GM19025 (cell line): ENCODE data around the gene ATP6V0A4.
"Not testable (repeated sequence)": the region's sequence is repeated elsewhere in the genome, so short reads cannot be mapped to it uniquely, and the experiment has no call there.

Experiments
- ATAC-seq: cut with Tn5 transposase; IDR thresholded peaks from one replicate; pipeline ENCODE4 v1.9.1; 2021; ENCODE audit warnings: mild to moderate bottlenecking, low read depth, moderate library complexity; ENCODE audit not compliant: unreplicated experiment

ATP6V0A4 gene

GRCh38 chr7:138797715-138798320 is at the start of gene ATP6V0A4, which contains the start of gene TMEM213:
Gene ATP6V0A4 (minus strand): TSS chr7:138798196. CDS start chr7:138771247, 26,949 bp downstream.
Gene TMEM213 (plus strand): TSS chr7:138797994. CDS start chr7:138798105, 111 bp downstream.
- ATAC-seq = no peak

- no peak for ATAC-seq
Measured at GRCh38 chr7:138845711-138846110, 47.7 kb upstream of the ATP6V0A4 start.

- no peak for ATAC-seq
Measured at GRCh38 chr7:138843632-138844580, 45.9 kb upstream of the ATP6V0A4 start.

GRCh38 chr7:138842111-138842510 is 44.1 kb upstream of the ATP6V0A4 start:
- no peak for ATAC-seq

GRCh38 chr7:138838166-138838565 is 40.2 kb upstream of the ATP6V0A4 start:
- ATAC-seq = no peak

GRCh38 chr7:138837627-138838026 is 39.6 kb upstream of the ATP6V0A4 start:
- no peak for ATAC-seq

- no peak for ATAC-seq
Measured at GRCh38 chr7:138835087-138835486, 37.1 kb upstream of the ATP6V0A4 start.

GRCh38 chr7:138834583-138834982 is 36.6 kb upstream of the ATP6V0A4 start:
- ATAC-seq = no peak

GRCh38 chr7:138833596-138833995 is 35.6 kb upstream of the ATP6V0A4 start:
- no peak for ATAC-seq

GRCh38 chr7:138832966-138833365 is 35.0 kb upstream of the ATP6V0A4 start:
- no peak for ATAC-seq

GRCh38 chr7:138829335-138829734 is 31.3 kb upstream of the ATP6V0A4 start:
- ATAC-seq = no peak

GRCh38 chr7:138828302-138828701 is 30.3 kb upstream of the ATP6V0A4 start:
- no peak for ATAC-seq

GRCh38 chr7:138825049-138825721 is 27.2 kb upstream of the ATP6V0A4 start:
- ATAC-seq = no peak

GRCh38 chr7:138822867-138823535 is 25.0 kb upstream of the ATP6V0A4 start:
- ATAC-seq = no peak

GRCh38 chr7:138821912-138822311 is 23.9 kb upstream of the ATP6V0A4 start:
- no peak for ATAC-seq

GRCh38 chr7:138819625-138820024 is 21.6 kb upstream of the ATP6V0A4 start:
- ATAC-seq = no peak

GRCh38 chr7:138816650-138817049 is 18.7 kb upstream of the ATP6V0A4 start:
- ATAC-seq = no peak

GRCh38 chr7:138814816-138815332 is 16.9 kb upstream of the ATP6V0A4 start:
- no peak for ATAC-seq

GRCh38 chr7:138813945-138814344 is 15.9 kb upstream of the ATP6V0A4 start:
- ATAC-seq = no peak

GRCh38 chr7:138811327-138811726 is 13.3 kb upstream of the ATP6V0A4 start:
- ATAC-seq = not testable (repeated sequence)
